Chondrocyte (in vitro differentiated cells): ENCODE results near the gene PTTG1IP. TPM values are rescaled to one million over a fixed set of nuclear protein-coding genes. Genes with fewer than 3 reads are reported as not detected.

Source experiments
- DNase-seq: peaks from one replicate; pipeline ENCODE4 v3.0.0; 2021; ENCODE audit warnings: mixed read lengths, low spot score
- H3K27ac Mint-ChIP-seq: one replicate; pipeline ENCODE4 v1.8.0; 2021; ENCODE audit warnings: mild to moderate bottlenecking, moderate library complexity, mixed read lengths; ENCODE audit not compliant: unreplicated experiment
- H3K27me3 Mint-ChIP-seq: 2 replicates; pipeline ENCODE4 v1.8.0; 2021; ENCODE audit warnings: low read depth, mixed read lengths
- H3K36me3 Mint-ChIP-seq: 2 replicates; pipeline ENCODE4 v1.8.0; 2021; ENCODE audit warnings: low read depth, mixed read lengths
- H3K4me1 Mint-ChIP-seq: 2 replicates; pipeline ENCODE4 v1.8.0; 2021; ENCODE audit warnings: low read depth, mild to moderate bottlenecking, mixed read lengths
- H3K4me3 Mint-ChIP-seq: one replicate; pipeline ENCODE4 v1.8.0; 2021; ENCODE audit warnings: mild to moderate bottlenecking, moderate library complexity, mixed read lengths; ENCODE audit not compliant: unreplicated experiment
- H3K9me3 Mint-ChIP-seq: 2 replicates; pipeline ENCODE4 v1.8.0; 2021; ENCODE audit warnings: low read depth, mixed read lengths
- total RNA-seq: library from RNA; stranded (reverse); gene quantifications from 3 replicates; pipeline ENCODE4 v1.2.1, GENCODE V29; 2021
- TF ChIP-seq, protein P1 (sequence below): fragments of 200-600 bp; sonication (generic); IDR thresholded peaks from 2 replicates; pipeline ENCODE4 v1.5.0; 2021; ENCODE audit warnings: antibody characterized with exemption, mild to moderate bottlenecking, moderate library complexity

Gene PTTG1IP
- total RNA-seq, 1 donor from 2014 or later, result 329 TPM

DNA sequence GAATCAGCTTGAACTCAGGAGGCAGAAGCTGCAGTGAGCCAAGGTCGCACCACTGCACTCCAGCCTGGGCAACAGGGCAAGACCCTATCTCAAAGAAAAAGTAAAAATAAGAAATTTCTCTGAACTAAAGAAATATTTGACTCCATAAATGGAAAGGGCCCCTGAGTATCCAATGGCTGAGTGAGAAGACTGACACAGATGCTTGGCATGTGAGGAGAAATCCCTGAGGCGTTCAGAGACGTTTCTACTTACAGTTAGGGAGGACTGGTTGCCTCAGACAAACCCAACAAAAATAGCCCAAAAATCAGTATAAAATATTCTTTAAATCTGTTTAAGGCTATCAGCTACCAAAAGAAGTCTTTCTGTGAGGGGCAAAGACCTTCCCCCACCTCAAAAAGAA, 52.6 kb downstream of the PTTG1IP start:
- H3K4me1 Mint-ChIP-seq, result peaks cover 9% of the 10 kb centered on the region
- peaks cover 13% of the 10 kb centered on the region for H3K36me3 Mint-ChIP-seq
- no peak overlapping the region for H3K4me3 Mint-ChIP-seq
- peaks cover 28% of the 10 kb centered on the region for H3K9me3 Mint-ChIP-seq
- TF ChIP-seq, protein P1, sequence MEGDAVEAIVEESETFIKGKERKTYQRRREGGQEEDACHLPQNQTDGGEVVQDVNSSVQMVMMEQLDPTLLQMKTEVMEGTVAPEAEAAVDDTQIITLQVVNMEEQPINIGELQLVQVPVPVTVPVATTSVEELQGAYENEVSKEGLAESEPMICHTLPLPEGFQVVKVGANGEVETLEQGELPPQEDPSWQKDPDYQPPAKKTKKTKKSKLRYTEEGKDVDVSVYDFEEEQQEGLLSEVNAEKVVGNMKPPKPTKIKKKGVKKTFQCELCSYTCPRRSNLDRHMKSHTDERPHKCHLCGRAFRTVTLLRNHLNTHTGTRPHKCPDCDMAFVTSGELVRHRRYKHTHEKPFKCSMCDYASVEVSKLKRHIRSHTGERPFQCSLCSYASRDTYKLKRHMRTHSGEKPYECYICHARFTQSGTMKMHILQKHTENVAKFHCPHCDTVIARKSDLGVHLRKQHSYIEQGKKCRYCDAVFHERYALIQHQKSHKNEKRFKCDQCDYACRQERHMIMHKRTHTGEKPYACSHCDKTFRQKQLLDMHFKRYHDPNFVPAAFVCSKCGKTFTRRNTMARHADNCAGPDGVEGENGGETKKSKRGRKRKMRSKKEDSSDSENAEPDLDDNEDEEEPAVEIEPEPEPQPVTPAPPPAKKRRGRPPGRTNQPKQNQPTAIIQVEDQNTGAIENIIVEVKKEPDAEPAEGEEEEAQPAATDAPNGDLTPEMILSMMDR, result no peak
- no peaks in the 10 kb centered on the region for H3K27me3 Mint-ChIP-seq
- no peak for DNase-seq
- H3K27ac Mint-ChIP-seq, result peak overlapping the region; percentile 63

DNA sequence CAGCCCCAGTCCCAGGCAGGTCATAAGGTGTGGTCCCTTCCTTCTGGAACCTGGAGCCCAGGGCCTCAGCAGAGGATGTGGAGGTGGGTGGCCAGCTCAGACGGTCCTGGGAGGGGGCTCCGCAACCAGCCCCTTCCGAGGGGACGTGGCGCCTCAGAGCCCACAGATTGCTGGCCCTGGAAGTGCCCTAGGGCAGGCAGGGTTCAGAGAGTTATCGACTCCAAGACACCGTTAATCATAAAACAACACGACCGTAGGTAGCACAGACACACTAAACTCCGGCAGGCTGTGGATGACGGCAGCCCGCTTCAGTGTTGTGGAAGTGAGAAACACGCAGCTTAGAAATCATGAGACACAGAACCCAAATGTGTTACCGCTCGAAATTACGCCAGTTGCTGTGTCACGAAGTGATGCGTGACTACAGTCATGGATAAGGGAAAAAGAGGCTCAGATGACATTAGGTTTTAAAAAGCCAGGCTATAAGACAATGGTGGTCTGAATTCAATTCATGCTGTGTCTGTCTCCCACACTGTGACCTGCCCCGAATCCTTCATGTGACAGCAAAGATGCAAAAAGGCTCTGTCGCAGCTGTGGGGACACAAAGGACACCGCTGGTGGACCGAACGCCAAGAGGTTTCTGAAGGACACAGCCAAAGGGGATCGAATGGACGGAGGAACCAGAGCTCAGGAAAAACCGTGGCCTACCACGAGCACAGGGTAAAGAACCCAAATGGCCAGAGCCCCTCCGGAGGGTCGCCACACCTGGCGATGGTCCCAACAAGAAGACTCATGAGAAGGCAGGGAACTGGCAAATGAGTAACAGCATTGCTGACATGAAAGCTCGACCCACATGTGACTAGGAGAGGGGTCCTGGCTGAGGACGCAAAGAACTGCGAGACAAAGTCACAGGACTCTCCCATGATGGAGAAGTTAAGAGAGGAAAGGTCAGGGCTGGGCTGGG, 53.9 kb downstream of the PTTG1IP start:
- H3K9me3 Mint-ChIP-seq, result peaks cover 28% of the 10 kb centered on the region
- TF ChIP-seq, protein P1, result no peak
- H3K27ac Mint-ChIP-seq, result no peak overlapping the region
- H3K4me1 Mint-ChIP-seq, result peaks cover 17% of the 10 kb centered on the region
- H3K4me3 Mint-ChIP-seq, result peak overlapping the region; percentile 35
- DNase-seq, result no peak
- peaks cover 13% of the 10 kb centered on the region for H3K36me3 Mint-ChIP-seq
- H3K27me3 Mint-ChIP-seq, result no peaks in the 10 kb centered on the region

- DNase-seq, result no peak
- Mint-ChIP-seq H3K4me1 (peaks cover 22% of the 10 kb centered on the region), H3K27me3 (no peaks in the 10 kb centered on the region), H3K4me3 (no peak overlapping the region), H3K27ac (no peak overlapping the region), H3K36me3 (peaks cover 13% of the 10 kb centered on the region), H3K9me3 (peaks cover 26% of the 10 kb centered on the region)
- TF ChIP-seq, protein P1, result no peak
Observed at GRCh38 chr21:44818640-44819011, 54.9 kb downstream of the PTTG1IP start.

GRCh38 chr21:44817914-44818639, 55.4 kb downstream of the PTTG1IP start, which contains the start of gene SUMO3:
Gene SUMO3, minus strand, starts transcription at chr21:44818062. Its CDS starts 94 bp downstream, at chr21:44817968.
- no peaks in the 10 kb centered on the region for H3K27me3 Mint-ChIP-seq

DNA sequence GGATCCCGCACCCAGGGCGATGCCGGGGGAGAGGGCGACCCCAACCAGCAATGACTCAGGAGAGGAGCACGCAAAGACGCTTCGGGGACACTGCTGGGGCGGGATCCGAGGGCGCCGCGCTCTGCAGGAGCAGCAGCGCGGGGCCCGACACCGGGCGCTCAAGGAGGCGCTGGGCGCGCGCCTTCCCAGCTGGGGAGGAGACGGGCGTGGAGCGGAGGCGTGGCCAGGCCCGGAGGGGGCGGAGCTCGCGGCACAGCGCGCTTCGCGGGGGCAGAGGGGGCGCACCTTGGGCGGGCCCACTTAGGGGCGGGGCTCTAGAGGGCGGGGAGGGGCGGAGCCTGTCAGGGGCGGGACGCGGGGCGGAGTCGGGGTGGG, 56.0 kb downstream of the PTTG1IP start:
- peak; percentile 93 for DNase-seq
- peaks cover 15% of the 10 kb centered on the region for H3K9me3 Mint-ChIP-seq
- TF ChIP-seq, protein P1, result no peak
- peak overlapping the region; percentile 66 for H3K4me3 Mint-ChIP-seq
- H3K36me3 Mint-ChIP-seq, result peaks cover 9% of the 10 kb centered on the region
- H3K4me1 Mint-ChIP-seq, result peaks cover 22% of the 10 kb centered on the region
- no peak overlapping the region for H3K27ac Mint-ChIP-seq
- H3K27me3 Mint-ChIP-seq, result no peaks in the 10 kb centered on the region

More at GRCh38 chr21:44817914-44818639, 55.4 kb downstream of the PTTG1IP start, which contains the start of gene SUMO3:
- TF ChIP-seq, protein P1, result peak; percentile 51
- peaks cover 21% of the 10 kb centered on the region for H3K9me3 Mint-ChIP-seq
- peaks cover 11% of the 10 kb centered on the region for H3K36me3 Mint-ChIP-seq
- DNase-seq, result no peak
- H3K4me3 Mint-ChIP-seq, result peak within 1 kb of the TSS; percentile 66
- H3K4me1 Mint-ChIP-seq, result peaks cover 22% of the 10 kb centered on the region
- no peak within 1 kb of the TSS for H3K27ac Mint-ChIP-seq
